ENCODE measurements around the gene SUSD1.
A peak's percentile ranks its signal among the peaks of the same experiment; 100 is the strongest.

The SUSD1 gene

DNA sequence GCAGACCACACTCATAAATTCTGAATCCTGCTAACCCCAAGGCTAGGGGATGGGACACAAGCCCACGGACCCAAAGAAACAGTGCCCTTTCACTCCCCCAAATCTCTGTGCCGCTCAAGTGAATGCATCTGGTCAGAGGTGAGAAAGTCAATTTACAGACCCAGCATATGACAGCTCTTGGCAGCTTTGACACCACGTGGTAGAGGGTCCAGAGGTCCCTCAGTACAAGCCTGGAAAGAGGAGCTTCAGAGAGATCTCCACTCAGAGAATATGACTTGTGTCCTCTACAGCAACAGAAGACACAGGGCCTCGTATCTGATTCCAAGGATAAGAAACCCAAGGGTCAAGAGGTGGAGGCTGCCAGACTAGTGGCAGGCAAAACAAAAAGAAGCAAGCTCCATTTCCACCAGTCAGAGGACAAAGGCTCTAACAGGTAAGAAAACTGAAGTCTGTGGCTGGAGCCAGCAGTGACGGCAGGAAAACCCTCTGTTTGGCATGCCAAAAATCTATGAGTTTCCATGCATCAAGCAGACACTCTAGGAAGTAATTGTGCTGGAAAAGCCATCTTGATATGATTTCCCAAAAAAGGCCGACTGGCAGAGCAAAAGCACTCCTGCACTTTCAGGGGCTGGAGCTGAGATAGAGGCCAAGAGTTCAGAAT, 139.8 kb downstream of the SUSD1 start:
- no peak for DNase-seq

DNA sequence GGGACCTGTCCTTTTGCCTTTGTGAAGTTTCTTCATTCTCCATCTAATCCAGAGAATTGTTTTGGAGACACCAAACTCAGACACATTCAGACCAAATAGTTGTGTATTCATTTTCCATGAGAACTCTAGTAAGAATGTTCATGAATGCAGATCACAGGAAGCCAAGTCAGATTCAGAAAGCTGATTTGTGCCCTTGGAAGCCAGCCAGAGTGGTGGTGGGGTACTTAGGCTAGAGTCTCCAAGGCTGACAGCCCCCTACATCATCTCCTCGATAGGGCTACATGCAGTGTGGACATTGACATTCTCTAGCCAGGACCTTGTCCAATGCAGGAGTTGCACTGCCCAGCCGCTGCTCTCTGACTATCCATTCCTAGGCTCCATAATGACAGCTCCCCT, 140.9 kb downstream of the SUSD1 start:
- DNase-seq, result no peak

GRCh38 chr9:112033237-112034215, 141.6 kb downstream of the SUSD1 start:
- no peak for DNase-seq

DNA sequence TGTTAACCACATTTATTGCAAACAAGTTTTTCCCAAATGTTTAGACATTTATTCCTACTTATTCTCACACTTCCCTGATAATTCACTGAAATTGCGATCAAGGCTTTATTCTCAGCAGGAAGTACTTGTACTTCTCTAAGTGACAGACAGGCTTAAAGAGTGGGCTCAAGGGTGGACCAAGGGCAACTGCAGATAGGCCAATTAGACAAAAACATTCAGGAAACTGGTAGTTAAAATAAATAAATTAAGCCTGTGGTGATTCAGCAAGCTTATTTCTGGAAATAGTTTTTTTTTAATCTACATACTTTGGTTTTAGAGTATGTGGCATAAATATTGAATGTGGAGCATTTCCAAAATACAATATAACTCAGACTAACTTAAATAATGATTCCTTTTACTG, 142.4 kb downstream of the SUSD1 start:
- no peak for DNase-seq

DNA sequence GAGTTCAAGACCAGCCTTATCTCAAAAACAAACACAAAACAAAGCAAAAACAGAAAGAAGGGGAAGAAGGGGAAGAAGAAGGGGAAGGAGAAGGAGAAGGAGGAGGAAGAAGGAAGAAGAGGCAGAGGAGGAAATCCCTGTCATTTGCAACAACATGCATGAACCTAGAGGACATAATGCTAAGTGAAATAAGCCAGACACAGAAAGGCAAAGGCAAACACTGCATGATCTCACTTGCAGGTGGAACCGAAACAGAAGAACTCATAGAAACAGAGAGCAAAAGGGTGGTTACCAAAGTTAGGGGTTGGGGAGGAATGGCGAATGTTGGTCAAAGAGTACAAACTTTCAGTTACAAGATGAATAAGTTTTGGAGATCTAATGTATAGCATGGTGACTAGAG, 143.1 kb downstream of the SUSD1 start:
- DNase-seq, result no peak

DNA sequence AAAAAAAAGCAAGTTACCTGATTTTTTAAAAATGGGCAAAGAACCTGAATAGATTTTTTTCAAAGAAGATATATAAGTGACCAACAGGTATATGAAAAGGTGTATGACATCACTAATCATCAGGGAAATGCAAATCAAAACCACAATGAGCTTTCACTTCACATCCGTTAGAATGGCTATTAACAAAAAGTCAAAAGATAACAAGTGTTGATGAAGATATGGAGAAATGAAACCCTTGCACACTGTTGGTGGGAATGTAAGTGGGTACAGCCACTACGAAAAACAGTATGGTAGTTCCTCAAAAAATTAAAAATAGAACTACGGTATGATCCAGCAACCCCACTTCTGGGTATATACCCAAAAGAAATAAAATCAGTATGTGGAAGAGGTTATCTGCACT, 143.7 kb downstream of the SUSD1 start:
- no peak for DNase-seq

GRCh38 chr9:112029921-112030444, 145.1 kb downstream of the SUSD1 start:
- no peak for DNase-seq

- peak; percentile 12 to 25 for DNase-seq
These were observed 146.6 kb downstream of the SUSD1 start for GRCh38 chr9:112028242-112029221.

DNA sequence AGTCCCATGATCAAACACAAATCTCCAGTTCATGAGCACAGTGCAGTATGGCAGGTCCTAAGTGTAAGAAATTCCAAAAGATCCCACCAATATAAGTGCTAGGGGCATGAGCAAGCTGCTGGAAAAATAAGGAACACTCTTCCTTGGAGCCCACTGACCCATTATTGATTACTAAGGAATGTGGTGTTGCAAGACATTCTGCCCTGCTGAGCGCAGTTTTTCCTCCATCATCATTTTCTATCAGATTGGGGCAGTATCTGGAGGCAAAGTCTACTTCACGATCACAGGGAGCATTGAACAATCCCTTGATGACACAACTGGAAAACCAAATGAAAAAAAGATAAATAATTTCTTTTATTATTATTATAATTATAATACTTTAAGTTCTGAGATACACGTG, 149.2 kb downstream of the SUSD1 start:
- DNase-seq, result no peak

DNA sequence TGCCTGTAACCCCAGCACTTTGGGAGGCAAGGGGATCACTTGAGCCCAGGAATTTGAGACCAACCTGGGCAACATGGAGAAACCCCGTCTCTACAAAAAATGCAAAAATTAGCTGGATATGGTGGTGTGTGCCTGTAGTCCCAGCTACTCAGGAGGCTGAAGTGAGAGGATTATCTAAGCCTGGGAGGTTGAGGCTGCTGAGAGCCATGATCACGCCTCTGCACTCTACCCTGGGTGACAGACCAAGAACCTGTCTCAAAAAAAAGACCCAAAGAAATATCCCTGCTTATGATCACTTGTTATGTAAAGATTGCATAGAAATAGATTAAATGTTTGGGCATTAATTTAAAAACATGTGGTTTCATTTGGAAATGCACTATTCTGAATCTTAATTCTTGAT, 153.4 kb downstream of the SUSD1 start:
- DNase-seq, result no peak

- no peak for DNase-seq
These were observed 154.2 kb downstream of the SUSD1 start for GRCh38 chr9:112020680-112021596.

DNA sequence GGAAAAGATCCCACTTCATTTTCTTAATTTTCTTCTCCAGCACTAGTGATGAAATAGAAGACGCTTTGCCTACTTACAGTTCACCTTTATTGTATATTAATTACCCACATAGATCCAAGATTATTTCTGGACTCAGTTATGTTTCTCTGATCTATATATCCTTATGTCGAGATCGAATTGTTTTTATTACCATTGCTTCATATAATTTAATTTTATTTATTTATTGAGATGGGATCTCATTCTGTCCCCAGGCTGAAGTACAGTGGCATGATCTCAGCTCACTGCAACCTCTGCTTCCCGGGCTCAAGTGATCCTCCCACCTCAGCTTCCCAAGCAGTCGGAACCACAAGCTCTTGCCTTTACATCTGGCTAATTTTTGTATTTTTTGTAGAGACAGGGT, 157.2 kb downstream of the SUSD1 start:
- DNase-seq, result no peak

GRCh38 chr9:112015736-112016135, 159.4 kb downstream of the SUSD1 start:
- no peak for DNase-seq

DNA sequence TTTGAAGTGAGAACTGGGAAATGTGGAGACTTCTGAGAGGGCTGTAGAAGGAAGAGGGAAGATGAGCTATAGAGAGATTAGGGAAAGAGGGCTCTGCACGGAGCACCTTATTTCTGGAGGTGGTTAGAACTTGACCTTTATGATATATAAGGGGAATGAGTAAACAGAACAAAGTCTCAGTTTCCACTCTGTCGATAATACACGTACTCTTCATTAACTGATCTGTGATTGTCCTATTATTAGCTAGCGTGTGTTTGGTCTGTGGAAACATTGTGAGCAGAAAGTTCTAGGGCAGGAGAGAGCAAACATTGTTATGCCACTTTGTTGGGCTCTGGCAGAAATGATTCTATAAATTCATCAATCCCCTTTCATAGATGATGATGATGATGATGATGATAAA, 159.9 kb downstream of the SUSD1 start:
- no peak for DNase-seq

GRCh38 chr9:112013266-112013665, 161.8 kb downstream of the SUSD1 start:
- no peak for DNase-seq

GRCh38 chr9:112012026-112012902, 162.8 kb downstream of the SUSD1 start:
- DNase-seq, result no peak

GRCh38 chr9:112011051-112011620, 164.0 kb downstream of the SUSD1 start:
- DNase-seq, result no peak

GRCh38 chr9:112010537-112010936, 164.6 kb downstream of the SUSD1 start:
- no peak for DNase-seq

DNA sequence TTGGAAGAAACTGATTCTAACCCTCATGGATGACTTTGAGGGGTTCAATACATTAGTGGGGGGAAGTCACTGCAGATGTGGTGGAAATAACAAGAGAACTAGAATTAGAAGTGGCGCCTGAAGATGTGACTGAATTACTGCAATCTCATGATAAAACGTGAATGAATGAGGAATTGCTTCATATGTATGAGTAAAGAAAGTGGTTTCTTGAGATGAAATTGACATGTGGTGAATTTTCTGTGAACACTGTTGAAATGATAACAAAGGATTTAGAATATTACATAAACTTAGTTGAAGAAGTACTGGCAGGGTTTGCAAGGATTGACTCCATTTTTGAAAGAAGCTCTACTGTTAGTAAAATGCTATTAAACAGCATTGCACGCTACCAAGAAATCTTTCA, 165.4 kb downstream of the SUSD1 start:
- no peak for DNase-seq

DNA sequence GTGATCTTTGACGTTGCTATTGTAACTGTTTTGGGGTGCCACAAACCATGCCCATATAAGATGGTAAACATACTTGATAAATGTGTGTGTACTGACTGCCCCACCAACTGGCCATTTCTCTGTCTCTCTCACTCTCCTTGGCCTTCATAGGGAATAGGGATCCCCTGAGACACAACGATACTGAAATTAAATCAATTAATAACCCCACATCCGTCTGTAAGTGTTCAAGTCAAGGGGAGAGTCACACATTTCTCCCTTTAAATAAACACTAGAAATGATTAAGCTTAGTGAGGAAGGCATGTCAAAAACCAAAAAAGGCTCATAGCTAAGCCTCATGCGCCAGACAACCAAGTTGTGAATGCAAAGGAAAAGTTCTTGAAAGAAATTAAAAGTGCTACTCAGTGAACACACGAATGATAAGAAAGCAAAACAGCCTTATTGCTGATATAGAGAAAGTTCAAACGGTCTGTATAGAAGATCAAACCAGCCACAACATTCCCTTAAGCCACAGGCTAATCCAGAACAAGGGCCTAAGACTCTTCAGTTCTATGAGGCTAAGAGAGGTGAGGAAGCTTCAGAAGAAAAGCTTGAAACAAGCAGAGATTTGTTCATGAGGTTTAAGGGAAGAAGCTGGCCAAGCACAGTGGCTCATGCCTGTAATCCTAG, 167.4 kb downstream of the SUSD1 start:
- DNase-seq, result no peak

All from activated CD4-positive, alpha-beta T cell treated with anti-CD3 and anti-CD28 coated beads, Interleukin-2, amount 50 U/mL, for 4 hours (primary cell).